NT2/D1 (cell line): ENCODE results near the gene CPEB4.

ENCODE experiments used
- SUZ12 ChIP-seq: IDR thresholded peaks from 2 replicates; pipeline ENCODE4 v1.6.1; 2011; ENCODE audit not compliant: insufficient read length, insufficient read depth; ENCODE audit errors: extremely low read depth
- YY1 ChIP-seq: IDR thresholded peaks from 2 replicates; pipeline ENCODE4 v1.6.1; 2011; ENCODE audit not compliant: insufficient read length, insufficient read depth
- ZNF274 ChIP-seq: IDR thresholded peaks from 2 replicates; pipeline ENCODE4 v1.6.1; 2011; ENCODE audit warnings: mild to moderate bottlenecking, low read depth, low read length

- TF ChIP-seq YY1 (no peak), ZNF274 (no peak), SUZ12 (no peak)
Observed at GRCh38 chr5:173932695-173933139, 44.6 kb downstream of the CPEB4 start.
